Adrenal gland (tissue), 12 donors: Measurements from ENCODE around the gene CRADD. TPM values are rescaled to one million over a fixed set of nuclear protein-coding genes. Genes with fewer than 3 reads are reported as not detected.

Experiments
- DNase-seq, 7 donors: peaks; one replicate each; pipeline ENCODE4 v3.0.0-alpha.2; 2019 to 2020
- H3K27ac ChIP-seq, 5 donors: fragments of 200-600 bp; sonication (generic) in 4 of 5; 1 replicate in 3 of 5; 2 replicates in 2 of 5; pipeline versions ENCODE4 v1.5.1 to v1.8.0; 2016 to 2020; ENCODE audit warnings: mild to moderate bottlenecking in 1 of 5
- H3K27me3 ChIP-seq: fragments of 200-600 bp; 2 replicates; pipeline ENCODE4 v1.8.0; 2021
- H3K36me3 ChIP-seq, 2 donors: fragments of 200-600 bp; replicated peaks in 1 of 2; 1 replicate in 1 of 2; 2 replicates in 1 of 2; pipeline versions ENCODE4 v1.5.1 to v1.8.0; 2018 to 2022
- H3K4me1 ChIP-seq, 2 donors: fragments of 200-600 bp; replicated peaks in 1 of 2; 1 replicate in 1 of 2; 2 replicates in 1 of 2; pipeline versions ENCODE4 v1.5.1 to v1.8.0; 2018 to 2021
- H3K4me3 ChIP-seq, 4 donors: fragments of 200-600 bp; sonication (generic) in 3 of 4; one replicate each; pipeline ENCODE4 v1.5.1; 2016 to 2018
- H3K9me3 ChIP-seq, 3 donors: fragments of 200-600 bp; sonication (generic) in 1 of 3; replicated peaks in 1 of 3; 1 replicate in 2 of 3; 2 replicates in 1 of 3; pipeline versions ENCODE4 v1.5.1 to v1.8.0; 2016 to 2021
- CTCF ChIP-seq, 6 experiments: fragments of 450-650 bp in 4 of 6; fragments of 200-600 bp in 2 of 6; sonication (generic) in 1 of 6; IDR thresholded peaks; 1 replicate in 5 of 6; 2 replicates in 1 of 6; pipeline versions ENCODE4 v1.5.1 to v1.8.0; 2016 to 2021; ENCODE audit warnings: antibody characterized with exemption in 6 of 6, mild to moderate bottlenecking in 2 of 6, moderate library complexity in 1 of 6
- POLR2A ChIP-seq, 2 donors: fragments of 450-650 bp; IDR thresholded peaks; one replicate each; pipeline ENCODE4 v1.6.1; 2017; ENCODE audit warnings: antibody characterized with exemption in 2 of 2, mild to moderate bottlenecking in 2 of 2, moderate library complexity in 1 of 2
- WGBS, 4 donors: extraction: QIAGEN DNeasy Blood & Tissue Kit in 2 of 4; methylation state at CpG; one replicate each; pipeline versions ENCODE4 v1.1.5 to v1.1.7; 2013 to 2017; 5-methylcytosine and 5-hydroxymethylcytosine counted together
- intact Hi-C, 2 donors: fragments of 100-400 bp; cut with DNase I; formaldehyde crosslinking; loops; one replicate each; pipeline versions ENCODE4 v1.14.1 to v1.15.0; 2022 to 2023
- polyA plus RNA-seq, 3 donors: library from polyadenylated mRNA; stranded (reverse); fragments of 200-250 nt in 2 of 3; fragments of 350-450 nt in 1 of 3; fragmentation: Illumina TruSeq in 1 of 3; extraction: RNeasy Lipid Tissue Mini Kit (QIAGEN cat#74804) in 1 of 3; gene quantifications; one replicate each; pipeline ENCODE4 v1.2.3, GENCODE V29; 2013 to 2014
- total RNA-seq, 9 donors: library from RNA; depleted of rRNA in 4 of 9; stranded (reverse); fragments of >200 nt in 4 of 9; fragments of 120-200 nt in 1 of 9; fragmentation: NEBNext Ultra II Directional in 1 of 9; extraction: Animal tissue kit (Norgen Biotek cat#: 25700) in 1 of 9; gene quantifications; one replicate each; pipeline versions ENCODE4 v1.1.0 to v1.2.4, GENCODE V29; 2013 to 2023
- donor health status: healthy with polysubstance abuse.
- donor health status: Bipolar disorder and iron deficiency.
- donor health status: DM: yes; HTN: yes; CAD: no.
- donor health status: DM: no; HTN: no; CAD: no.
- donor health status: DM: no; HTN: no; CAD: no.
- donor health status: DM: yes; HTN: yes; CAD: no.

CRADD gene
- total and polyA plus RNA-seq, 12 donors = 7.3 to 70.1 (median 35.8) TPM

GRCh38 chr12:93790472-93791152 is 113.4 kb downstream of the CRADD start:
- TF ChIP-seq CTCF (IDR thresholded peaks at IDR 0.05) (no peak), POLR2A (IDR thresholded peaks at IDR 0.05) (no peak)
- intact Hi-C loops = no loop called here
- H3K27me3 ChIP-seq = no peaks in the 10 kb centered on the region
- H3K4me1 ChIP-seq = peaks cover 11 to 16% of the 10 kb centered on the region in 2 donors
- no peaks in the 10 kb centered on the region for H3K36me3 ChIP-seq
- 84 to 90% (median 87%) methylated on average over 5 of the region's 5 CpGs for WGBS, 4 donors
- H3K9me3 ChIP-seq = no peaks in the 10 kb centered on the region
- H3K27ac ChIP-seq = no peak overlapping the region
- no peak overlapping the region for H3K4me3 ChIP-seq
- no peak for DNase-seq

DNA sequence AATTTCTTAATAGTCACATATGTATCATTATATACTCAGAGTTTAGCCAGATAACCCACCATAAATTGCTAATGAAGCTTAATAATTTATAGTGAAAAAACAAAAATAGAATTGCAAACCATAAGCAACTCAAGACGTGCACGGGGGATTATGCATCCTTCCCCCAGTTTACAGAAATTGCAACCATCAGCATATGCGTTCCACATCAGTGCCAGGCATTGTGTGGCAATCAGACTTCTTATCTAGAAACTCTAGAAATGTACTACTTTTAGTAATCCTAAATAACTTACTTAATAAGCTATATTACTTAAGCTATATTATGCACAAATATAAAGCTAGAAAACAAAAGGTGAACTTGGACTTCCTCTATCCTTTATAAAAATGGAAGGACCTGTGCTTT is 115.8 kb downstream of the CRADD start:
- Histone ChIP-seq H3K27ac (no peak overlapping the region), H3K9me3 (no peaks in the 10 kb centered on the region), H3K27me3 (no peaks in the 10 kb centered on the region), H3K4me1 (peaks cover 3 to 13% of the 10 kb centered on the region in 2 donors), H3K4me3 (no peak overlapping the region), H3K36me3 (no peaks in the 10 kb centered on the region)
- no peak for DNase-seq
- intact Hi-C loops = no loop called here
- 48 to 88% (median 86%) methylated on average over 3 of the region's 3 CpGs for WGBS, 4 donors
- no peak for TF ChIP-seq POLR2A (IDR thresholded peaks at IDR 0.05)
- no peak for TF ChIP-seq CTCF (IDR thresholded peaks at IDR 0.05)

GRCh38 chr12:93793983-93794382 is 116.8 kb downstream of the CRADD start:
- Histone ChIP-seq H3K27ac (no peak overlapping the region), H3K4me3 (no peak overlapping the region), H3K9me3 (no peaks in the 10 kb centered on the region), H3K4me1 (peaks cover 3 to 13% of the 10 kb centered on the region in 2 donors), H3K36me3 (no peaks in the 10 kb centered on the region), H3K27me3 (no peaks in the 10 kb centered on the region)
- TF ChIP-seq CTCF (IDR thresholded peaks at IDR 0.05) (no peak), POLR2A (IDR thresholded peaks at IDR 0.05) (no peak)
- intact Hi-C loops = no loop called here
- DNase-seq = peak in 3 of 7 donors; percentile 42 to 69 (median 62)

GRCh38 chr12:93794738-93795137 is 117.6 kb downstream of the CRADD start:
- H3K4me3 ChIP-seq = no peak overlapping the region
- no peak for DNase-seq
- no peak overlapping the region for H3K27ac ChIP-seq
- H3K27me3 ChIP-seq = no peaks in the 10 kb centered on the region
- H3K36me3 ChIP-seq = no peaks in the 10 kb centered on the region
- H3K4me1 ChIP-seq = peaks cover 0 to 13% of the 10 kb centered on the region in 2 donors
- TF ChIP-seq CTCF (IDR thresholded peaks at IDR 0.05) = no peak
- TF ChIP-seq POLR2A (IDR thresholded peaks at IDR 0.05) = no peak
- no peaks in the 10 kb centered on the region for H3K9me3 ChIP-seq
- 88 to 100% (median 97%) methylated on average over 2 of the region's 2 CpGs for WGBS, 4 donors
- intact Hi-C loops = no loop called here
